ENCODE data around the gene ZNF569.
"Not testable (repeated sequence)": the region's sequence is repeated elsewhere in the genome, so short reads cannot be mapped to it uniquely, and the experiment has no call there.

Gene ZNF569

DNA sequence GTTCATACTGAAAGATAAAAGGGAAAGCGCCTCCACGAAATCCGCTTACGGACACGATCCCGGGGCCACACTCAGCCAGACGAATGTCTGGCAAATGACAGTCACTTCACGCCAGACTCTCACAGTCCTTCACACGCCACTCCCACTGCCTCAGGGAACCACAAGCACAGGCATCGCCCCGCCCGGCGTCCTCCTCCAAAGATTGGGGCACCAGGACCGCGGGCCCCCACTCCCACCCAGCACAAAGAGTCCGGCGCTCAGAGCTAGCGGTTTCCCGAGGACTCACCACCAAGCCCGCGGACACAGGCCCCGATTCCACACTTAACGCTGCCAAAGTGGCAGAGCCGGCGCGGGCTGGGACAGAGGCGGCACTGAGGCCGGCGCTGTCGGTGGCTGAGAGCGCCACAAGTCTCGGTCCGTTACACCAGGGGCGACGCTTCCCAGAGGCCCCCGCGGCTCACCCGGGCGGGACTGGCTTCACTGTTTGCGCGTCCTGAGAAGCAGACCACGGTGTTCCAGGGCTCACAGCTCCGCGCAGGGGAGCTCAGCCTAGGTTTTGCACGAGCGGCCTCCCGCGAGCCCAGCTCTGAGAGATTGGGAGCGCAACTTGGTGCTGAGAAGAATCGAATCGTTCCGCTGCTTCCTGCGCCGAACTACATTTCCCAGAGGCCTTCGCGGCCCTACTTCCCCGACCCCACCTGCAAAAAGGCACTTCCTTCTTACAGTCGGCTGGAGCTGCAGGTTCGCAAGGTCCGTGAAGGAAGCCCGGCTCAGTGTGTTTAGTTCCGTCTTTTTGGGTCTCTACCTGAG is at the start of gene ZNF569:
Gene ZNF569, minus strand, starts transcription at position 647 of the 810 bp plus-strand sequence. CDS start 22,523 bp downstream, outside the sequence.
- DNase-seq = peak; percentile 89

DNA sequence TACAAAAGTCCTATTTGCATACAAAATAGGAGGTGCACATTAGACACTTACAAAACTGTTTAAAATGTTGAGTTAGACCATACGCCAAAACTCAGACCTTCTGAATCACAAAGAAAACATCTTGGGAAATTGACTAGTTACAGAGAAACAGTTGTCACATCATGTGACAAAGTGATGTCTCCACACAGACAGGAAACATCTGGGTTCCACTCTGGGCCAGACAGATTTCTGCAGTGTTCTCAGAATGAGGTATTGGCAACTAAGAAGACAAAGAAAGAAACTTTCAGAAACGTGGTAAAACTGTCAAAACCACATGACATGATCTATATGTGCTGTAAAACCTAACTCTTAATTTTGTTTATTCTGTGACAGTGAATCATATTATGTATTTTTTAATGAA is 46.2 kb upstream of the ZNF569 start:
- DNase-seq = no peak

DNA sequence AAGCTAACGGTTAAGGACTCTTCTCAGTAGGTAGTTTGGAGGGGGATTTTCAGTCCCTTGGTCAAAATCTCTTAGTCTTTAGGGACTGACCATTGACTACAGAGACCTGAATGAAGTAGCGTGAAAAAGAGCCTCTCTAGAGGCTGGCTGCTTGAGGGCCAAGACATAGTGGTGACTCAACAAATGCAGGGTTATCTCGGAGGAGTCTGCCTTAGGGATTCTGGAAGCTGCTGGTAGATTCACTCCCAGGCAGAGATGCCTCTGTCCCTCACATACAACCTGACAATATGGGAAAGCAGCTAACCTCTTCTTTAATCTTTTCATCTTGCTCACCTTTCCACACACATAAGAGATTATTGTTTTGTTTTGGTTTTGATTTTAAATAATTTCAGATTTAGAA is 44.6 kb upstream of the ZNF569 start:
- no peak for DNase-seq

DNA sequence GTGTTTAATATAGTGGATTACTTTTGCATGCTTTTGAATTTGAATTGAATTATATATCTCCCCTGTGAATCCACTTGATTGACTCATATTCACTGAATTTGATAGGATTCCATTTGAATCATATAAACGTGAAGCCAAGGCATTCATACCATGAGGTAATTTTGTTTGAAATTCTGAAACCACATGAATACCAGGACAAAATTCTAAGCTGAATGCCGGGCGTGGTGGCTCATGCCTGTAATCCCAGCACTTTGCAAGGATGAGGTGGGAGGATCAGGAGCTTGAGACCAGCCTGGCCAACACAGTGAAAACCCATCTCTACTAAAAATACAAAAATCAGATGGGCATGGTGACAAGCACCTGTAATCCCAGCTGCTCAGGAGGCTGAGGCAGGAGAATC is 43.9 kb upstream of the ZNF569 start:
- no peak for DNase-seq

DNA sequence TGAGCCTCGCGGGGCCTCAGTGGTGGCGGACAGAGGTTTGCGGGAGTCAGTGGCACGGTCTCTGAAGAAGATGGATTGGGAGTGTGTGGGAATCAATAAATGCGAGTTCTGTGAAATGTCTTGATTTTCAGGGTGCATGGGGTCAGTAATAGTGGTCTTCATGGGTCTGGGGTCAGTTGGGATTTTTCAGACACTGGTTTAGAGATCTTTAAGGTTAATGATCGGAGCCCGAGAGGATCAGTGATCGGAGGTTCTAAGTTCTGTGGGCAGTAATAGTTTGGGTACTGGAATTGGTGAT is 39.9 kb upstream of the ZNF569 start:
- DNase-seq = no peak

DNA sequence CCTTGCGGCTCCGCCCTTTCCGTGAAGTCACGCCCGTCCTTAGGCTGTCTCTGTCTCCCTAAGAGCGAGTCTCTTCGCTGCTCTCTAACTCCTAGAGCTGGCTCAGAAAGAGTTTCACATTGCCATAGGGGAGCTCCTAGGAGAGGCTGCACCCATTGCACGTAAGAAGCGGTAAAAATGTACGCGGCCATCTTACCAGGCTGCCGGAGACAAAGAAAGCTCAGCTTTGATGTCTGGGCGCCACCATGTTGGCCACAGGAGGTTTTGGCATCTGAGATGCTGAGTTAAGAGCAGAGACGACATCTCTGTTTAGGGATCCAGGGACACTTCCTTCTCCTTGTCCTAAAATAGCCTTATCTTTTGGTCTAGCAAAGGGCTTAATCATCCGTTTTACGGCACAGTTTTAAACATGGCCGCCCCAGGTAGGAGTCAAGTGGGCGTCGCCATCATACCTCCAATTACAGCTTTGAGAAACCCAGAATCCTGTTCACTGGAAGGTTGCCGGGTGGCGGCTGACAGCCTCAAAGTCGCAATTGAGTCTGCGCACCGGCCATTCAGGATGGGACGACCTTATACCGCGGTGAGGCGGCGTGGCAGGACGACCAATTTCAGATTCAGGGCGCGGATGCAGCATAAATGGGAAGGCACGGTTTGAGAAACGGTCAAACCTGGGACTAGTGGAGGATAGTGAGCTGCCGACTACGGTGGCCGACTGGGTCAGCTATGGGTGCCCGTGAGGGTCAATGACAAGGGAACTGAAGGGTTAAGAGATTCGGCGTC is 39.3 kb upstream of the ZNF569 start, which contains the start of gene ZNF793:
Gene ZNF793, plus strand, starts transcription at position 553 of the 780 bp plus-strand sequence. CDS start 16,501 bp downstream, outside the sequence.
- peak; percentile 78 for DNase-seq

DNA sequence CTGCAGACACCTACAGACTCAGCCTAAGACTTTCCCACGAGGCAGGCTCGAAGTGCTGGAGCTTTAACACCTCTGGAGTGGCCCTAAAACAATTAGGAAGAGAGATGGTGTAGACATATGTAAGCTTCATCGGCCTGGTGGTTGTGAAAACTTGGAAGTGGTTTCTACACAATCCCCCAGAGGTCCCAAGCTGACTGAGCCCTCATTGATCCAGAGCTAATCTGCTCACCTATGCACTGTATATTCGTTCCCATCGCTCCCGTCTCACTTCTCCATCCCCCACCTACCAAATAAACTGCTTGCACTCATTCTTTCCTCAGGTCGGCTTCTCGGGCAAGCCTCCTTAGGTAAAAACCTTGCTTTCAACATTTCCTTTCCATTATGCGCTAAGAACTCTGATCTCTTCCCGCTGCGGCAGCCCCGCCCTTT is 38.7 kb upstream of the ZNF569 start:
- DNase-seq = no peak

DNA sequence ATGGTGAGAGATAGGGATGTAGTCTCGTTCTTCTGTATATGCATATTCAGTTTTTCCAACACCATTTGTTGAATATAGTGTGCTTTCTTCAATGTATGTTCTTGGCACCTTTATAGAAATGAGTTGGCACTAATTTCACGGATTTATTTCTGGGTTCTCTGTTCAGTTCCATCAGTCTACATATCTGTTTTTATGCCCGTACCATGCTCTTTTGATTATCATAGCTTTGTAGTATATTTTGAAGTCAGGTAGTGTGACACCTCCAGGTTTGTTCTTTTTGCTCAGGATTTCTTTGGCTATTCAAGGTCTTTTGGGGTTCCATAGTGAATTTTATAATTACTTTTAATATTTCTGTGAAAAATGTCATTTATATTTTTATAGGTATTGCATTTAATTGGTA is 25.0 kb upstream of the ZNF569 start:
- DNase-seq = no peak

DNA sequence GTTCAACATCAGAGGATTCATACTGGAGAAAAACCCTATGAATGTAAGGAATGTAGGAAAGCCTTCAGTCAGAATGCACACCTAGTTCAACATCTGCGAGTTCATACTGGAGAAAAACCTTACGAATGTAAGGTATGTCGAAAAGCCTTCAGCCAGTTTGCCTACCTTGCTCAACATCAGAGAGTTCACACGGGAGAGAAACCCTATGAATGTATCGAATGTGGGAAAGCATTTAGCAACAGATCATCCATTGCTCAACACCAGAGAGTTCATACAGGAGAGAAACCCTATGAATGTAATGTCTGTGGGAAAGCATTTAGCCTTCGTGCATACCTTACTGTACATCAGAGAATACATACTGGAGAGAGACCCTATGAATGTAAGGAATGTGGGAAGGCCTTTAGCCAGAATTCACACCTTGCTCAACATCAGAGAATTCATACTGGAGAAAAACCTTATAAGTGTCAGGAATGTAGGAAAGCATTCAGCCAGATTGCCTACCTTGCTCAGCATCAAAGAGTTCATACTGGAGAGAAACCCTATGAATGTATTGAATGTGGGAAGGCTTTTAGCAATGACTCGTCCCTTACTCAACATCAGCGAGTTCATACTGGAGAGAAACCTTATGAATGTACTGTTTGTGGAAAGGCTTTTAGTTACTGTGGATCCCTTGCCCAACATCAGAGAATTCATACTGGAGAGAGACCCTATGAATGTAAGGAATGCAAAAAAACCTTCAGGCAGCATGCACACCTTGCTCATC is 17.3 kb upstream of the ZNF569 start:
- DNase-seq = no peak

DNA sequence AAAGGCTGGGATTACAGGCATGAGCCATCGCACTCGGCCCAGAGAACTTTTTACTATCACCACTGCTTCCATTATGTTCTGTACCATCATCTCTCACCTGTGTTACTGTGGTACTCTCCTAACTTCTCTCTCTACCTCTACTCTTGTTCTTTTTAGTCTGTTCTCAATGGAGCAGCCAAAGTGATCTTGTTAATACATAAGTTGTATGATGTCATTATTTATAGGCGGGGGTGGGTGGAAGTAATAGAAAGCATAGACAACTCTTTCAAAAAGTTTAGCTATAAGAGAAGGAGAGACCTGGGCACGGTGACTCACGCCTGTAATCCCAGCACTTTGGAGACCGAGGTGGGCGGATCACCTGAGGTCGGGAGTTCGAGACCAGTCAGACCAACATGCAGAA is 4.9 kb upstream of the ZNF569 start:
- DNase-seq = no peak

DNA sequence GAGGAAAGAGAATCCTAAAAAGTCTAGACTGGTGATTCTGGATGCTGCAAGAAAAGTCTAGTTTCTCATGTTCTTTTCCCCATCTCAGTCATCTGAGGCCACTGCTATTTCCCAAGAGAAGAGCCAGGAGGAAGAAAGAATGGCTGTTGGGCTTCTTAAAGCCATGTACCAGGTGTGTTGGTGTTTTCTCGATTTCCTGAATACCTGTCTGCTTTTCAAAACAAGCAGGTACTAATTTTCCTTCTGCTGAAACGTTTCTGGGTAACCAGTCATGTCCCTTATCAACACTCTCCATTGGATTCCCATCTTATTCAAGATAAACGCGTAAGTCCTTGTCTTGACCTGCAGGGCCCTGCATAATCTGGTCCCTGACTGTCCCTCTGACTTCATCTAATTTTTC is 3.0 kb upstream of the ZNF569 start:
- DNase-seq = no peak

DNA sequence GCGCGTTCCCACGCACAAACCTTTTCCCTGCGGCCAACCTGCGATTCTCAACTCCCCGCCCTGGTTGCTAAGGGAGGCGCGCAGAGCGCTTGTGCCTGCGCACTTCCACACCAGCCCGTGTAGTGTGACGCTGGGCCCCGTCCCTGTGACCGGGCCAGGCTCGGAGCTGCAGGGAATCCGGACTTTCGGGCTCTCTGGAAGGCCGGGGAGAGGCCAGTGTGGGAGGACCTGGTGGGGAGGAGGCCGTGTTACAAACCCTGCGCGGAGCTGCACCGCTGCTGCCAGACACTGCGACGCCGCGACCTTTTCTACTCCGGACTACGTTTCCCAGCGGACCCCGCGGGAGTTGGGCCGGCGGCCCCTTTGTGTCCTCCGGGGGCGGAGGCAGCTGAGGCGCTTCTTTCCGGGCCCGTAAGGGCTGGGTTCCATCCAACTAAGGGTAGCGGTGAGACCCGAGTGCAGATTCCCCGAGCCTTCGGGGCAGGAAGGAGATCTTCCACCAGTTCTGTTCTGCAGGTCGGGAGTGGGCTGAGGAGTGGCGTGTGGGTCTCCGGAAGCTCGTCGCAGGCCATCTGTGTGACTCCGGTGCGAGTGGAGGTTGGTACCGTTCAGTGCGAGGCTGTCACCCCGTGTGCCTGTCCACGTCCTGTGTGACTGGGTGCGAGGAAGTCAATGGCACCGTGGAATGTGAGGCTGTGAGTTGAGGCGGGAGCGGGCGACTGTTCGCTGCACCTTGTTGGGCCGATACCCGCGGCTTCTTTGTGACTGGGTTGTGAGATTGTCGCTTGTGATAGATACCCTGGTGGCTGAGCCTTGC is 1.9 kb upstream of the ZNF569 start, which contains the start of gene ZNF570:
Gene ZNF570, plus strand, starts transcription at position 396 of the 817 bp plus-strand sequence. CDS start 999 bp downstream, outside the sequence.
- peak; percentile 91 for DNase-seq

DNA sequence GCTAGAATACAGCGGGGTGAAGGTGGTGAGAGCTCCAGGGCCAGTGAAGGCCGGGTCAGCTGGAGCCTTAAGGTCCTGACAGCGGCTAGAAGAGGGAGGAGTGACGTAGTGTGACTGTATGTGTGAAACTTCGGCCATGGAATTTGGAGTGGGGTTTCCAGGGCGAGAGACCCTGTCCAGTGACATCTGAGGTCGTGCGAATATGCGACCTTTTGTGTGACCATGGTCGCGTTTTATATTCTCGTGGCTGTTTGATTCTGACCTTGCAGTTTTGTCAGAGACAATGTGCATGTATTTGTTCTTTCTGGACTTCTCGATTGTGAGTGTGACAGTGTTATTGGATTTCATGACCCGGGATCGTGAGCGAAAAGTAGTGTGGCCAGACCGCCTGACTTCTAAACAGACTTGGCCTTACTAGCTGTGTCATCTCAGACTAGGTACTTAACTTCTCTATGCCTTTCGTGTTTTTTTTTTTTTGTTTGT is 405 bp upstream of the ZNF569 start:
- no peak for DNase-seq

DNA sequence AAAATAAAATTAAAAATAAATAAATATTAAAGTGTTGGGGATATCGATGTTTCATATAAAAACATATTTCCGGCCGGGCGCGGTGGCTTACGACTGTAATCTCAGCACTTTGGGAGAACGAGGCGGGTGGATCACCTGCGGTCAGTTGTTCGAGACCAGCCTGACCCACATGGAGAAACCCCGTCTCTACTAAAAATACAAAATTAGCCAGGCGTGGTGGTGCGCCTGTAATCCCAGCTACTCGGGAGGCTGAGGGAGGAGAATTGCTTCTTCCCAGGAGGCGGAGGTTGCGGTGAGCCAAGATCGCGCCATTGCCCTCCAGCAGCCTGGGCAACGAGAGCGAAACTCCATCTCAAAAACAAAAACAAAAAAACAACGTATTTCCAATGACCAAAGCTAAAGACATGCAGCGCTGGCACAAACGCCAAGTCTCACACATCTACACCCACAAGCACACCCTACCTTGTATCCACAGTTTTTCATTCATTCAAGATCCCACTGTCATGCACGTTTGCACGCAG is 907 bp downstream of the ZNF569 start:
- no peak for DNase-seq

DNA sequence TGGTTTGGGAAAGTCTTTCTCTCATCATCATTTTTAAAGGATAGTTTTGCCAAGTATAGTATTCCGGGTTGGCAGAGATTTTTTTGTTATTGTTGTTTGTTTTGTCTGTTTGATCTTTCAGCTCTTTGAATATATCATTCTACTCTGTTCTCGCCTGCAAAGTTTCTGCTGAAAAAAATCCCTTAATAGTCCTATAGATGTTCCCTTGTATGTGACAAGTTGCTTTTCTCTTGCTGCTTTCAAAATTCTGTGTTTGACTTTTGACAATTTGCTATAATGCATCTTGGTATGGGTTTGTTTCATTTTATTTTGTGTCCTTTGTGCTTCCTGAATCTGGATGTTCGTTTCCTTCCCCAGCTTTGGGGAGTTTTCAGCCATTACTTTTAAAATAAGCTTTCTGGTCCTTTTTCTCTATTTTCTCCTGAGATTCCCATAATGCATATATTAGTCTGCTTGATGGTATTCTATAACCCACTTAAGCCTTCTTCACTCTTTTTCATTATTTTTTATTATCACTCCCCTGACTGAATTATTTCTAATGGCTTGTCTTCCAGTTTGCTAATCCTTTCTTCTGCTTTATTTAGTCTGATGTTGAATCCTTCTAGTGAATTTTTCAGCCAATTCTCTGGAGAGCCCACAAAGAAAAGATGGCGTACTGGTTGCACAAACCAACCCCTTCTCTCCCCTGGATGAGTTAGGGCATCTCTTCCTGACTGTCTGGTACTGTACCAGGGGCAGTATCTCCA is 14.6 kb downstream of the ZNF569 start:
- DNase-seq = no peak

DNA sequence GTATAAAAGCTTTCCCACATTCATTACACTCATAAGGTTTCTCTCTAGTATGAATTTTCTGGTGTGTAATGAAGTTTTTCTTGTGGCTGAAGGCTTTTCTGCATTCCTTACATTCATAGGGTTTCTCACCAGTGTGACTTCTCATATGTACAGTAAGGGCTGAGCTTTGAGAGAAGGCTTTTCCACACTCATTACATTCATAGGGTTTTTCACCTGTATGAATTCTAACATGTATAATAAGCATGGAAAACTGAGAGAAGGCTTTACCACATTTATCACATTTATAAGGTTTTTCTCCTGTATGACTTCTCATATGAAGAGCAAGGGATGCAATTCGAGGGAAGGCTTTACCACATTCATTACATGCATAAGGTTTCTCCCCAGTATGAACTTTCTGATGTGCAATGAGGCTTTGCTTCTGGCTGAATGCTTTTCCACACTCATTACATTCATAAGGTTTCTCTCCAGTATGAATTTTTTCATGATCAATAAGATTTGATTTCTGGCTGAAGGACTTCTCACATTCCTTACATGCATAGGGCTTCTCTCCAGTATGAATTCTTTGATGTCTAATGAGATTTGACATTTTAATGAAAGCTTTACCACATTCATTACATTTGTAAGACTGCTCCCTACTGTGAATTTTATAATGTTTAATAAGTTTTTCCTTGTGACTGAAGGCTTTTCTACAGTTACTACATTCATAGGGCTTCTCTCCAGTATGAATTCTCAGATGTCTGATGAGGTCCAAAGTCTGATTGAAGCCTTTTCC is 53.7 kb downstream of the ZNF569 start:
- no peak for DNase-seq

DNA sequence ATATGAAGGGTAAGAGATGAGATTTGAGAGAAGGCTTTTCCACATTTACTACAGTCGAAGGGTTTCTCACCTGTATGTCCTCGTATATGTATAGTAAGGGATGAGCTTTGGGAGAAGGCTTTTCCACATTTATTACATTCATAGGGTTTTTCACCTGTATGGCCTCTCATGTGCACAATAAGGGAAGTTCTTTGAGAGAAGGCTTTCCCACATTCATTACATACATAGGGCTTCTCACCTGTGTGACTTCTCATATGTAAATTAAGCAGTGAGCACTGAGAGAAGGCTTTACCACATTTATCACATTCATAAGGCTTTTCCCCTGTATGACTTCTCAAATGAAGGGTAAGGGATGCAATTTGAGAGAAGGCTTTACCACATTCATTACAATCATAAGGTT is 54.5 kb downstream of the ZNF569 start:
- DNase-seq = no peak

DNA sequence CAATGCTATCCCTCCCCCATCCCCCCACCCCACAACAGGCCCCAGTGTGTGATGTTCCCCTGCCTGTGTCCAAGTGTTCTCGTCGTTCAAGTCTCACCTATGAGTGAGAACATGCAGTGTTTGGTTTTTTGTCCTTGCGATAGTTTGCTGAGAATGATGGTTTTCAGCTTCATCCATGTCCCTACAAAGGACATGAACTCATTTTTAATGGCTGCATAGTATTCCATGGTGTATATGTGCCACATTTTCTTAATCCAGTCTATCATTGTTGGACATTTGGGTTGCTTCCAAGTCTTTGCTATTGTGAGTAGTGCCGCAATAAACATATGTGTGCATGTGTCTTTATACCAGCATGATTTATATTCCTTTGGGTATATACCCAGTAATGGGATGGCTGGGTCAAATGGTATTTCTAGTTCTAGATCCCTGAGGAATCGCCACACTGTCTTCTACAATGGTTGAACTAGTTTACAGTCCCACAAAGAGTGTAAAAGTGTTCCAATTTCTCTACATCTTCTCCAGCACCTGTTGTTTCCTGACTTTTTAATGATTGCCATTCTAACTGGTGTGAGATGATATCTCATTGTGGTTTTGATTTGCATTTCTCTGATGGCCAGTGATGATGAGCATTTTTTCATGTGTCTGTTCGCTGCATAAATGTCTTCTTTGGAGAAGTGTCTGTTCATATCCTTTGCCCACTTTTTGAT is 61.0 kb downstream of the ZNF569 start:
- DNase-seq = not testable (repeated sequence)

DNA sequence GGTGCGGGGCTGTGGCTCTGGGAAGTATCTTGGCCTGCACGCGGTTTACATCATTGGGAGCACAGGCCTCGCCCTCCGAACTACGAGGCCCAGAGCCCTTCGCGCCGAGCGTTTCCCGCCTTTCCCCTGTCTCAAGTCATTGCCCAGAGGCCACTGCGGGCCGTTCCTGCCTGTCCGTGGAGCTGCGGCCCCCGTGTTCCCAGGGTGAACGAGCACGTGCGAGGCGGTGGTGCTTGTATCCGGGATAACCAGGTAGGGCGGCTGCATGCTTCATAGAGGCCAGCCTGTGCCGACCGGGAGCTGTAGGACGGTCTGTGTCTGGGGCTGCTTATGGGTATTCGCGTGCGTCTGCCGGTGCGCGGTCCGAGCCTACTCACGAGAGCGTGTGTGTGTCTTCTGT is 63.8 kb downstream of the ZNF569 start:
- DNase-seq = no peak

DNA sequence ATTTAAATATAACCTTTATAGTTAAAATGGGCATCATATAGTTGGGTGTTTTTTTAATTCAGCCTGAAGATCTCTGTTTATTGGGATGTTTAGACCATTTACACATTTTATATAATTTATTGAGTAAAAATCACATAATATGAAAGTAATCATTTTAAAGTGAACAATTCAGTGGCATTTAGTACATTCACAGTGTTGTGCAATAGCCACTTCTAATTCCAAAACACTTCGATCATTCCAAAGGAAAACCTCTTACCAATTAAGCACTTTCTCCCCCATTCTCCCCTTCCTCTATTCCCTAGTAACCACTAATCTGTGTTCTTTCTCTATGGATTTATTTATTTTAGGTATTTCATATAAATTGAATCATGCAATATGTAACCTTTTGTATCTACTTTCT is 66.2 kb downstream of the ZNF569 start:
- no peak for DNase-seq
